Panc1 (cell line): ENCODE results near the gene NVL. TPM values are rescaled to one million over a fixed set of nuclear protein-coding genes. Genes with fewer than 3 reads are reported as not detected.

ENCODE experiments used
- ATAC-seq: fragments of 200-7000 bp; cut with Tn5 transposase; 2 replicates; pipeline ENCODE4 v1.9.1; 2020; ENCODE audit warnings: mild to moderate bottlenecking, moderate library complexity
- BruUV-seq: library from RNA; stranded (reverse); fragments of 400-500 nt; replicated peaks from 2 replicates; lab custom pipeline; 2021; lab: Mats Ljungman, UMichigan
- CTCF ChIA-PET: fragments of 300-600 bp; sonication (Branson Sonifier 250); formaldehyde crosslinking; loops from one replicate; lab custom pipeline; 2022; ENCODE audit warnings: antibody characterized with exemption; lab: Charles Lee
- POLR2A ChIA-PET: fragments of 300-600 bp; sonication (Branson Sonifier 250); formaldehyde crosslinking; loops from one replicate; lab custom pipeline; 2022; ENCODE audit warnings: antibody characterized with exemption; lab: Charles Lee
- DNase-seq: peaks from one replicate; pipeline ENCODE4 v3.0.0-alpha.2; 2010; ENCODE audit warnings: low read depth, low spot score
- H3K27ac ChIP-seq: 2 replicates; pipeline ENCODE4 v1.5.1; 2011; ENCODE audit warnings: mild to moderate bottlenecking, low read length, inconsistent platforms
- H3K27me3 ChIP-seq: fragments of 200-500 bp; sonication (Bioruptor generic); 2 replicates; pipeline ENCODE4 v1.6.0; 2014; ENCODE audit warnings: low read length, inconsistent platforms; ENCODE audit not compliant: control insufficient read depth, insufficient read depth
- H3K36me3 ChIP-seq: fragments of 200-500 bp; sonication (Bioruptor generic); 2 replicates; pipeline ENCODE4 v1.5.1; 2014; ENCODE audit warnings: inconsistent platforms, mild to moderate bottlenecking, low read length, moderate library complexity; ENCODE audit not compliant: control insufficient read depth, insufficient read depth
- H3K4me1 ChIP-seq: 2 replicates; pipeline ENCODE4 v1.5.1; 2011; ENCODE audit warnings: inconsistent platforms, mild to moderate bottlenecking, low read length, moderate library complexity; ENCODE audit not compliant: control insufficient read depth, insufficient read depth
- H3K4me3 ChIP-seq, 2 experiments: 2 replicates each; pipeline ENCODE4 v1.5.1; 2011 to 2012; ENCODE audit warnings: low read depth in 2 of 2, low read length in 2 of 2, mild to moderate bottlenecking in 2 of 2, inconsistent platforms in 1 of 2, moderate library complexity in 1 of 2
- H3K9me3 ChIP-seq: fragments of 200-500 bp; sonication (Bioruptor generic); 2 replicates; pipeline ENCODE4 v1.5.1; 2014; ENCODE audit warnings: low read depth, mild to moderate bottlenecking, inconsistent platforms, low read length, moderate library complexity; ENCODE audit not compliant: control insufficient read depth, insufficient read depth
- CTCF ChIP-seq: fragments of 450-650 bp; IDR thresholded peaks from 2 replicates; pipeline ENCODE4 v1.5.1; 2017; ENCODE audit warnings: mild to moderate bottlenecking
- POLR2AphosphoS5 ChIP-seq: IDR thresholded peaks from 2 replicates; pipeline ENCODE4 v1.6.1; 2012; ENCODE audit warnings: mild to moderate bottlenecking, low read depth, low read length, moderate library complexity
- REST ChIP-seq, 2 experiments: IDR thresholded peaks; 2 replicates each; pipeline ENCODE4 v1.6.1; 2011 to 2012; ENCODE audit warnings: low read depth in 2 of 2, control low read depth in 1 of 2, low read length in 1 of 2, mild to moderate bottlenecking in 1 of 2, moderate library complexity in 1 of 2; ENCODE audit not compliant: insufficient read depth in 1 of 2
- SIN3A ChIP-seq: IDR thresholded peaks from 2 replicates; pipeline ENCODE4 v1.6.1; 2012; ENCODE audit warnings: low read depth, mild to moderate bottlenecking, low read length, moderate library complexity, borderline replicate concordance; ENCODE audit not compliant: insufficient read depth
- TCF7L2 ChIP-seq: IDR thresholded peaks from 2 replicates; pipeline ENCODE4 v1.6.1; 2011; ENCODE audit warnings: mild to moderate bottlenecking, low read depth, low read length, inconsistent platforms
- in situ Hi-C: cut with HindIII; loops from 2 replicates; pipeline ENCODE4 v1.10.0; 2016; ENCODE audit warnings: low sequenced_read_pairs, low pct_unique_long_range_greater_than_20kb
- intact Hi-C: fragments of 100-400 bp; cut with micrococcal nuclease; formaldehyde crosslinking; loops from one replicate; pipeline ENCODE4 v1.10.0; 2022; ENCODE audit not compliant: unreplicated experiment
- total RNA-seq: library from RNA; stranded (reverse); gene quantifications from one replicate; pipeline ENCODE4 v1.2.1, GENCODE V29; 2021; ENCODE audit not compliant: unreplicated experiment

NVL gene
- total RNA-seq, 1 experiment from 2014 or later, result 25.0 TPM

GRCh38 chr1:224282140-224282539, 47.8 kb downstream of the NVL start:
- TF ChIP-seq SIN3A, result no peak
- TF ChIP-seq CTCF, result no peak
- no peak for TF ChIP-seq POLR2AphosphoS5
- no peak for TF ChIP-seq REST (IDR thresholded peaks at IDR 0.05; ENCODE audit: insufficient read depth in 1 of 2, low read depth in 2 of 2, low read length in 1 of 2)
- no peak for TF ChIP-seq TCF7L2
- Histone ChIP-seq H3K9me3 (no peaks in the 10 kb centered on the region), H3K4me3 (no peak overlapping the region), H3K27me3 (no peaks in the 10 kb centered on the region), H3K4me1 (no peaks in the 10 kb centered on the region), H3K27ac (no peak overlapping the region), H3K36me3 (peaks cover 20% of the 10 kb centered on the region)
- ChIA-PET CTCF (no interaction called here), POLR2A (interaction anchor here (0.7 kb wide), 1 partner anchor 126 kb away, joined by 7 read pairs; no protein-coding TSS in a partner anchor)
- intact Hi-C loops, result no loop called here
- ATAC-seq, result no peak
- BruUV-seq, result no TSS peak
- in situ Hi-C loops, result no loop called here
- DNase-seq, result no peak

- Histone ChIP-seq H3K27me3 (no peaks in the 10 kb centered on the region), H3K36me3 (peaks cover 7% of the 10 kb centered on the region), H3K9me3 (no peaks in the 10 kb centered on the region), H3K27ac (no peak overlapping the region), H3K4me1 (no peaks in the 10 kb centered on the region), H3K4me3 (no peak overlapping the region)
- in situ Hi-C loops, result no loop called here
- intact Hi-C loops, result no loop called here
- CTCF ChIA-PET, result no interaction called here
- POLR2A ChIA-PET, result no interaction called here
- no peak for ATAC-seq
- DNase-seq, result no peak
- TF ChIP-seq REST (IDR thresholded peaks at IDR 0.05; ENCODE audit: insufficient read depth in 1 of 2, low read depth in 2 of 2, low read length in 1 of 2) (no peak), SIN3A (no peak), CTCF (no peak), POLR2AphosphoS5 (no peak), TCF7L2 (no peak)
- BruUV-seq, result no TSS peak
Observed at GRCh38 chr1:224276771-224277487, 53.0 kb downstream of the NVL start.
